ENCODE results near the gene SH3RF2. TPM values are rescaled to one million over a fixed set of nuclear protein-coding genes. Genes with fewer than 3 reads are reported as not detected.

SH3RF2 gene
- total and polyA plus RNA-seq, 2 of the 13 experiments (the other 11 are each of a cell fraction or from before 2014, with no cell fraction given), result 2.6 to 3.7 TPM

GRCh38 chr5:145999208-145999607 is 62.8 kb downstream of the SH3RF2 start:
- H3K9ac ChIP-seq (ENCODE audit: insufficient read depth, low read depth, low read length), result no peak overlapping the region
- intact Hi-C loops (cut with micrococcal nuclease; ENCODE audit: unreplicated experiment) (no loop called here), in situ Hi-C loops (cut with HindIII; ENCODE audit: extremely low pct_ligation_motif_present, low pct_unique_long_range_greater_than_20kb) (no loop called here)
- POLR2A ChIA-PET, result no interaction called here
- ATAC-seq (no peak), DNase-seq (ENCODE audit: low spot score) (no peak), FAIRE-seq (no peak)
- WGBS (ENCODE audit: low lambda C conversion rate), result 90% methylated on average over 1 of the region's 1 CpG
- no peak overlapping the region for H3K4me2 ChIP-seq (ENCODE audit: low read depth, low read length)
- H3K4me1 ChIP-seq (ENCODE audit: insufficient read depth, low read length), result no peaks in the 10 kb centered on the region
- CTCF ChIA-PET (ENCODE audit: low intra/inter-chr PET ratio, low total read pairs), result no interaction called here
- no peaks in the 10 kb centered on the region for H3K27me3 ChIP-seq (ENCODE audit: control insufficient read depth in 1 of 2, insufficient read depth in 2 of 2, low read length in 2 of 2)
- H4K20me1 ChIP-seq (ENCODE audit: insufficient read depth, low read length), result no peaks in the 10 kb centered on the region
- no peaks in the 10 kb centered on the region for H3K79me2 ChIP-seq (ENCODE audit: insufficient read depth, low read length)
- no peak overlapping the region for H3K4me3 ChIP-seq (replicated peaks in 1 of 3; ENCODE audit: insufficient read depth in 1 of 3, low read depth in 2 of 3, low read length in 3 of 3)
- peaks cover 2 to 6% of the 10 kb centered on the region in 2 experiments; a peak in 4 of 5 replicates for H3K36me3 ChIP-seq (replicated peaks in 1 of 2; ENCODE audit: control insufficient read depth in 1 of 2, insufficient read depth in 2 of 2, low read length in 2 of 2)
- H3K27ac ChIP-seq (ENCODE audit: extremely low read length, insufficient read depth, low read length), result no peak overlapping the region
- no TSS peak for BruUV-seq (replicated peaks)
- no peak for TF ChIP-seq ZNF770 (CRISPR knock-in tag; IDR thresholded peaks at IDR 0.05)
- no peak for TF ChIP-seq HMG20B (CRISPR knock-in tag; conservative IDR thresholded peaks at IDR 0.05)
- no peak for TF ChIP-seq DR1 (CRISPR knock-in tag; IDR thresholded peaks at IDR 0.05)
- TF ChIP-seq ZNF737 (CRISPR knock-in tag; IDR thresholded peaks at IDR 0.05; ENCODE audit: borderline replicate concordance), result no peak
- no peak for TF ChIP-seq ZNF550 (CRISPR knock-in tag; IDR thresholded peaks at IDR 0.05; ENCODE audit: borderline replicate concordance)
- TF ChIP-seq PTBP1 (IDR thresholded peaks at IDR 0.05; ENCODE audit: low read depth, low read length, poor library complexity, severe bottlenecking), result no peak
- TF ChIP-seq IRF2 (CRISPR knock-in tag; IDR thresholded peaks at IDR 0.05), result no peak
- H3K9me3 ChIP-seq (ENCODE audit: low read length), result no peaks in the 10 kb centered on the region; the same call in 1 of the 2 replicates
- no peak overlapping the region for H2AFZ ChIP-seq (ENCODE audit: low read length)

- CTCF ChIA-PET (ENCODE audit: low intra/inter-chr PET ratio, low total read pairs), result no interaction called here
- WGBS (ENCODE audit: low lambda C conversion rate), result 97% methylated on average over 8 of the region's 9 CpGs
- DNase-seq (ENCODE audit: low spot score) (no peak), ATAC-seq (no peak), FAIRE-seq (no peak)
- no peaks in the 10 kb centered on the region for H3K27me3 ChIP-seq (ENCODE audit: control insufficient read depth in 1 of 2, insufficient read depth in 2 of 2, low read length in 2 of 2)
- H3K4me3 ChIP-seq (replicated peaks in 1 of 3; ENCODE audit: insufficient read depth in 1 of 3, low read depth in 2 of 3, low read length in 3 of 3), result no peak overlapping the region
- POLR2A ChIA-PET, result no interaction called here
- H3K4me2 ChIP-seq (ENCODE audit: low read depth, low read length), result no peak overlapping the region
- H2AFZ ChIP-seq (ENCODE audit: low read length), result no peak overlapping the region
- BruUV-seq (replicated peaks), result no TSS peak
- no peaks in the 10 kb centered on the region for H3K79me2 ChIP-seq (ENCODE audit: insufficient read depth, low read length)
- TF ChIP-seq PBX2 (CRISPR knock-in tag; IDR thresholded peaks at IDR 0.05) (no peak), PLRG1 (conservative IDR thresholded peaks at IDR 0.05) (no peak), USF2 (IDR thresholded peaks at IDR 0.05; ENCODE audit: low read depth, low read length) (no peak), USF2 (CRISPR knock-in tag; IDR thresholded peaks at IDR 0.05; ENCODE audit: borderline replicate concordance) (no peak)
- no peaks in the 10 kb centered on the region for H3K9me3 ChIP-seq (ENCODE audit: low read length)
- H3K4me1 ChIP-seq (ENCODE audit: insufficient read depth, low read length), result no peaks in the 10 kb centered on the region
- intact Hi-C loops (cut with micrococcal nuclease; ENCODE audit: unreplicated experiment) (no loop called here), in situ Hi-C loops (cut with HindIII; ENCODE audit: extremely low pct_ligation_motif_present, low pct_unique_long_range_greater_than_20kb) (no loop called here)
- H3K36me3 ChIP-seq (replicated peaks in 1 of 2; ENCODE audit: control insufficient read depth in 1 of 2, insufficient read depth in 2 of 2, low read length in 2 of 2), result peaks cover 2 to 6% of the 10 kb centered on the region in 2 experiments; a peak in 4 of 5 replicates
- H3K27ac ChIP-seq (ENCODE audit: extremely low read length, insufficient read depth, low read length), result no peak overlapping the region
- H4K20me1 ChIP-seq (ENCODE audit: insufficient read depth, low read length), result no peaks in the 10 kb centered on the region
- H3K9ac ChIP-seq (ENCODE audit: insufficient read depth, low read depth, low read length), result no peak overlapping the region
Measured at GRCh38 chr5:146000072-146000471, 63.7 kb downstream of the SH3RF2 start.
